ENCODE results near the gene MXRA5.

- no peak for TF ChIP-seq POLR2AphosphoS5 (IDR thresholded peaks at IDR 0.05)
- TF ChIP-seq POLR2A (IDR thresholded peaks at IDR 0.05), result no peak
- no peak for TF ChIP-seq CTCF (IDR thresholded peaks at IDR 0.05 in 8 of 11, conservative IDR thresholded peaks at IDR 0.05 in 3 of 11)
Measured at GRCh38 chrX:3262901-3263300, 83.6 kb downstream of the MXRA5 start.

Data from spleen (tissue), 7 donors.